WTC11 (cell line): Measurements from ENCODE around the gene KRT5. TPM values are rescaled to one million over a fixed set of nuclear protein-coding genes. Genes with fewer than 3 reads are reported as not detected.

ENCODE experiments used
- ATAC-seq: fragments of 200-7000 bp; cut with Tn5 transposase; 2 replicates; pipeline ENCODE4 v1.10.0; 2021; ENCODE audit warnings: mild to moderate bottlenecking, moderate library complexity
- CTCF ChIA-PET: fragments of 300-600 bp; sonication (Branson Sonifier 250); formaldehyde crosslinking; loops from one replicate; lab custom pipeline; 2021; ENCODE audit warnings: antibody characterized with exemption; lab: Charles Lee
- POLR2A ChIA-PET: fragments of 350-600 bp; sonication (Branson Sonifier 250); formaldehyde crosslinking; loops from one replicate; lab custom pipeline; 2021; ENCODE audit warnings: antibody characterized with exemption; lab: Charles Lee
- DNase-seq: peaks from one replicate; pipeline ENCODE4 v3.0.0; 2021; ENCODE audit warnings: low spot score
- H3K27ac Mint-ChIP-seq: 2 replicates; pipeline ENCODE4 v1.8.0; 2021; ENCODE audit warnings: mixed read lengths
- H3K27me3 Mint-ChIP-seq: 2 replicates; pipeline ENCODE4 v1.8.0; 2021; ENCODE audit warnings: low read depth, mild to moderate bottlenecking, moderate library complexity, mixed read lengths
- H3K36me3 Mint-ChIP-seq: 2 replicates; pipeline ENCODE4 v1.8.0; 2021; ENCODE audit warnings: mixed read lengths
- H3K4me1 Mint-ChIP-seq: 2 replicates; pipeline ENCODE4 v1.8.0; 2022; ENCODE audit warnings: mixed read lengths
- H3K4me3 Mint-ChIP-seq: 2 replicates; pipeline ENCODE4 v1.8.0; 2021; ENCODE audit warnings: mild to moderate bottlenecking, moderate library complexity, mixed read lengths
- H3K9me3 Mint-ChIP-seq: 2 replicates; pipeline ENCODE4 v1.8.0; 2021; ENCODE audit warnings: mixed read lengths
- AR ChIP-seq: fragments of 250-450 bp; sonication (Bioruptor Pico); IDR thresholded peaks from 2 replicates; pipeline ENCODE4 v1.9.0; 2021; ENCODE audit warnings: mild to moderate bottlenecking
- ATF2 ChIP-seq: sonication (generic); formaldehyde crosslinking; IDR thresholded peaks from 2 replicates; pipeline ENCODE4 v1.8.1; 2022; ENCODE audit warnings: low read depth, missing genetic modification reagents, borderline replicate concordance
- CTCF ChIP-seq: fragments of 200-600 bp; IDR thresholded peaks from 2 replicates; pipeline ENCODE4 v1.8.0; 2022; ENCODE audit warnings: antibody characterized with exemption
- FOXP1 ChIP-seq: sonication (generic); formaldehyde crosslinking; IDR thresholded peaks from 2 replicates; pipeline ENCODE4 v1.8.0; 2022; ENCODE audit warnings: missing genetic modification reagents, mild to moderate bottlenecking, moderate library complexity, borderline replicate concordance
- FOXP4 ChIP-seq: sonication (generic); formaldehyde crosslinking; IDR thresholded peaks from 2 replicates; pipeline ENCODE4 v1.8.0; 2022; ENCODE audit warnings: mild to moderate bottlenecking, missing genetic modification reagents
- HMGA2 ChIP-seq: fragments of 250-450 bp; sonication (Bioruptor Pico); IDR thresholded peaks from 2 replicates; pipeline ENCODE4 v1.4.0; 2021; ENCODE audit warnings: mild to moderate bottlenecking, moderate library complexity
- IRF2 ChIP-seq: sonication (generic); formaldehyde crosslinking; IDR thresholded peaks from 2 replicates; pipeline ENCODE4 v1.8.0; 2022; ENCODE audit warnings: low read depth, missing genetic modification reagents, borderline replicate concordance
- MAX ChIP-seq: sonication (generic); formaldehyde crosslinking; IDR thresholded peaks from 2 replicates; pipeline ENCODE4 v1.8.0; 2022; ENCODE audit warnings: mild to moderate bottlenecking, missing genetic modification reagents
- MYBL2 ChIP-seq: sonication (generic); formaldehyde crosslinking; IDR thresholded peaks from 2 replicates; pipeline ENCODE4 v1.8.1; 2023; ENCODE audit warnings: mild to moderate bottlenecking, moderate library complexity, missing genetic modification reagents
- PREB ChIP-seq: sonication (generic); formaldehyde crosslinking; IDR thresholded peaks from 2 replicates; pipeline ENCODE4 v1.8.1; 2022; ENCODE audit warnings: mild to moderate bottlenecking, missing genetic modification reagents, moderate library complexity, borderline replicate concordance
- PRRX2 ChIP-seq: fragments of 250-450 bp; sonication (Bioruptor Pico); IDR thresholded peaks from 2 replicates; pipeline ENCODE4 v1.8.0; 2021; ENCODE audit warnings: mild to moderate bottlenecking
- SOX15 ChIP-seq: fragments of 250-450 bp; sonication (Bioruptor Pico); IDR thresholded peaks from 2 replicates; pipeline ENCODE4 v1.9.0; 2021; ENCODE audit warnings: mild to moderate bottlenecking
- TCF7 ChIP-seq: sonication (generic); formaldehyde crosslinking; IDR thresholded peaks from 2 replicates; pipeline ENCODE4 v1.8.0; 2022; ENCODE audit warnings: mild to moderate bottlenecking, low read depth, missing genetic modification reagents, moderate library complexity
- ZNF121 ChIP-seq: sonication (generic); formaldehyde crosslinking; IDR thresholded peaks from 2 replicates; pipeline ENCODE4 v1.8.0; 2023; ENCODE audit warnings: missing genetic modification reagents
- ZNF138 ChIP-seq: sonication (generic); formaldehyde crosslinking; conservative IDR thresholded peaks from 2 replicates; pipeline ENCODE4 v1.8.1; 2022; ENCODE audit warnings: mild to moderate bottlenecking, moderate library complexity, missing genetic modification reagents
- ZNF219 ChIP-seq: sonication (generic); formaldehyde crosslinking; IDR thresholded peaks from 2 replicates; pipeline ENCODE4 v1.8.0; 2023; ENCODE audit warnings: missing genetic modification reagents, mild to moderate bottlenecking, borderline replicate concordance
- ZNF416 ChIP-seq: fragments of 250-450 bp; sonication (Bioruptor Pico); IDR thresholded peaks from 2 replicates; pipeline ENCODE4 v1.9.0; 2021; ENCODE audit warnings: mild to moderate bottlenecking, inconsistent platforms
- ZNF425 ChIP-seq: fragments of 250-450 bp; sonication (Bioruptor Pico); conservative IDR thresholded peaks from 2 replicates; pipeline ENCODE4 v1.9.0; 2021; ENCODE audit warnings: mild to moderate bottlenecking
- total RNA-seq: library from RNA; stranded (reverse); gene quantifications from 3 replicates; pipeline ENCODE4 v1.2.3, GENCODE V29; 2021

Gene KRT5
- total RNA-seq, 1 experiment from 2014 or later: not detected

- Mint-ChIP-seq H3K27ac (no peak overlapping the region), H3K9me3 (no peaks in the 10 kb centered on the region), H3K36me3 (no peaks in the 10 kb centered on the region), H3K4me1 (peaks cover 7% of the 10 kb centered on the region), H3K4me3 (no peak overlapping the region), H3K27me3 (no peaks in the 10 kb centered on the region)
- CTCF ChIA-PET: interaction anchor here (1.3 to 3.5 kb wide), 4 partner anchors 26 to 147 kb away, joined by 3 to 24 read pairs (median 8); no protein-coding TSS in a partner anchor
- TF ChIP-seq ATF2: no peak
- no peak for TF ChIP-seq ZNF425 (CRISPR knock-in tag)
- no peak for TF ChIP-seq IRF2 (CRISPR knock-in tag)
- no peak for TF ChIP-seq AR (CRISPR knock-in tag)
- no peak for TF ChIP-seq ZNF219 (CRISPR knock-in tag)
- DNase-seq: no peak
- POLR2A ChIA-PET: no interaction called here
- no peak for ATAC-seq
Measured at GRCh38 chr12:52519387-52519703, 849 bp downstream of the KRT5 start.

GRCh38 chr12:52518574-52519386, 1.4 kb downstream of the KRT5 start:
- H3K27me3 Mint-ChIP-seq: no peaks in the 10 kb centered on the region
- no peaks in the 10 kb centered on the region for H3K36me3 Mint-ChIP-seq
- H3K27ac Mint-ChIP-seq: no peak overlapping the region
- H3K9me3 Mint-ChIP-seq: no peaks in the 10 kb centered on the region
- ATAC-seq (no peak), DNase-seq (no peak)
- ChIA-PET POLR2A (no interaction called here), CTCF (interaction anchor here (1.3 to 3.5 kb wide), 2 partner anchors 64 to 123 kb away, joined by 3 to 24 read pairs; no protein-coding TSS in a partner anchor)
- no peak overlapping the region for H3K4me3 Mint-ChIP-seq
- peaks cover 7% of the 10 kb centered on the region for H3K4me1 Mint-ChIP-seq
- TF ChIP-seq FOXP1 (no peak), TCF7 (CRISPR knock-in tag) (no peak), HMGA2 (no peak), MYBL2 (CRISPR knock-in tag) (no peak), ZNF425 (CRISPR knock-in tag) (no peak), ZNF121 (CRISPR knock-in tag) (no peak), SOX15 (no peak), PRRX2 (no peak), ZNF416 (CRISPR knock-in tag) (no peak), ZNF138 (CRISPR knock-in tag) (no peak), MAX (CRISPR knock-in tag) (no peak), PREB (CRISPR knock-in tag) (no peak), FOXP4 (CRISPR knock-in tag) (no peak), CTCF (no peak)
